ENCODE data around the gene TTYH2.

DNA sequence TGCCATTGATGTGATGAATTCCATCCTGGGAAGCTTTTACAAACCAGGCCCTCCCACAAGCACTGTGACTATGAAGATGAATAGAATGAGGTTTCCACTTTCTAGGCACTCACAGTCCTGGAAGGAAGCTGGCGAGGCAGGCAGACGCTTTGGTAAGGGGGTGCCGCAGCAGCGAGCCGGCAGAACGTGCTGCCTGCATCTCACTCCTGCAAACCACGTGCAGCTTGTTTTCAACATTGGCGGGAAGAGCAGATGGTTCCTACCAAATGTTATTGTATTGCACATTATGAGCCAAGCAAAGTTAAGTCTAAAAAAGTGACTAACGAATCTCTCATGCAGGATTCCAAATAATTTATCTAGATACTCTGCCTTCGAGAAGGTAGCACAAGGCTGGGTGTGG lies 57.0 kb downstream of the TTYH2 start:
- TF ChIP-seq CTCF (IDR thresholded peaks at IDR 0.05; ENCODE audit: insufficient read depth, low read length, poor library complexity, severe bottlenecking) (no peak), EZH2phosphoT487 (conservative IDR thresholded peaks at IDR 0.05; ENCODE audit: low read length) (no peak)
